ENCODE results near the gene LMAN2.

The LMAN2 gene, protein sequence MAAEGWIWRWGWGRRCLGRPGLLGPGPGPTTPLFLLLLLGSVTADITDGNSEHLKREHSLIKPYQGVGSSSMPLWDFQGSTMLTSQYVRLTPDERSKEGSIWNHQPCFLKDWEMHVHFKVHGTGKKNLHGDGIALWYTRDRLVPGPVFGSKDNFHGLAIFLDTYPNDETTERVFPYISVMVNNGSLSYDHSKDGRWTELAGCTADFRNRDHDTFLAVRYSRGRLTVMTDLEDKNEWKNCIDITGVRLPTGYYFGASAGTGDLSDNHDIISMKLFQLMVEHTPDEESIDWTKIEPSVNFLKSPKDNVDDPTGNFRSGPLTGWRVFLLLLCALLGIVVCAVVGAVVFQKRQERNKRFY

DNA sequence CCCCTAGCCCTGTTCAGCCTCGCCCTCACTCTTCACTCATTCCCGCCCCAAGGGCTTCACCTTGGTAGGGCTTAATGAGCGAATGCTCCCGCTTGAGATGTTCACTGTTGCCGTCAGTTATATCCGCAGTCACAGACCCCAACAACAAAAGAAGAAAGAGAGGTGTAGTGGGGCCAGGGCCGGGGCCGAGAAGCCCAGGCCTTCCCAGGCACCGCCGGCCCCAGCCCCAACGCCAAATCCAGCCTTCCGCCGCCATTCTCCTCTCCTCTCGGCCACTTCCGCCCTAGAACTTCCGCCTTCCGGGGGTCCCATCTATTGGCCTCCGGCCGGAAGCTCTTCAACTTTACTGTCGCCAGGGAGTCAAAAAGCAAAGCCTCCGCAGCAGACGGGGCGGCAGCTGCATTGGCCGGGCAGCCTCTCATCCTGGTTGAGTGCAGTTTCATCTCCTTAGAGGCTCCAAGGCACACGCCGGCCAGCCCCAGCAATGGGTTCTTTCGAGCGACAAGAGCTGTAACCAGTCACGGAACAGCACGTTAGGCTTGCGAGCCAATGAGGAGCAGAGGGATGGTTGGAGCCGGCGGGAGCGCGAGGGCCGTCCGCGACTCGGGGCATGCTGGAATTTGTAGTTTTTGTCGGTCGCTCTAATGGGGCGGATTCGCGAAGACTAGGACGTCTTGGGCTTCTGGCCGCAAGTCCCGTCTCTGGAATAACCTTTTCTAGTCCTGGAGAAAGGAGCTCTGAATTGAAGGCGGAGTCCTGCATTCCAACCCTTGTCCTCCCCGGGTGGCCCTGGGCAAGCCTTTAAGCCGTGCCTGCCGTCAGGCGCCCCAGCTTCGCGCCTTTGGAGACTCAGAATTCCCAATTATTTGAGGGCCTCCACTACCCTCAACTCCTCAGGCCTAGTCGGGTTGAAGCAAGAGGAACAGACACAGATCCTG lies at the start of gene LMAN2:
Gene LMAN2, minus strand, starts transcription at position 277 of the 938 bp plus-strand sequence. Its CDS starts 21 bp downstream, at position 256.
- peak; percentile 94 for DNase-seq

DNA sequence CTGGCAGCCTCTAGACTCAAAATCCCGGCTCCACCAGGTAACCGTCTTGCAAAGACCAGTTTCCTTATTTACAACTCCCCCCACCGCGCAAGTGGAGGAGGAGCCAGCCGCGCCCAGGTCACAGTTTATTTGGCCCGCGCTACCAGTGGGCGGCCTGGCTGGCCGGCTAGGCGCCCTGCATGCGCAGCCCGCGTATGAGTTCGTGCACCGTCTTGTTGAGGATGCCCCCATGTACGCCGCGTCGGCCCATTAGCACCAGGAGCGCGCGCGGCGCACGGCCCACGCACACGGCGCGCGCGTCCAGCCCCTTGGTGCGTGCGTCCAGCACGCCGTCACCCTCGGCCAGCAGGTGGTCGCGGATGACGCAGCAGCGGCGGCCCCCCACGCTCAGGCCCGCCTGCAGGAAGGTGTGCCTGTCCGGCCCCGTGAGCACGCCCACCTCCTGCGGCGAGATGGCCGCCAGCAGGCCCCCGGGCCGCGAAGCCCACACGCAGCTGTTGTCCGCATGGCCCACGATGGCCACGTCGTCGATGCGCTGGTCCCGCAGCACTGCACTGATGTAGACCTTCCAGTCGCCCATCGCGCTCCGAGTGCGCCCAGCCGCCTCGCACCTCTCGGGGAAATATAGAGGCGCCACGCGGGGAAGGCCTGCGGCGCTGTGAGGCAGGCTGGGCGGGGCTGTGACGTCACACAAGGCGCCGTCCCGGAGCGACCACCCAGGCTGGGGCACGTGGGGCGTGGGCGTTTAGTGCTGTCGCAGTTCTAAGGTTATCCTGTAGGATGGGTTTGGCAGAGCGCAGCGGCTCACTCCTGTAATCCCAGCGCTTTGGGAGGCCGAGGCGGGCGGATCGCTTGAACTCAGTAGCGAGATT lies 48.8 kb upstream of the LMAN2 start, which contains the start of gene PFN3:
Gene PFN3, minus strand, starts transcription at position 665 of the 872 bp plus-strand sequence. Its CDS starts 85 bp downstream, at position 580.
- no peak for DNase-seq

GRCh38 chr5:177397875-177398390 lies 46.5 kb upstream of the LMAN2 start:
- DNase-seq, result no peak

DNA sequence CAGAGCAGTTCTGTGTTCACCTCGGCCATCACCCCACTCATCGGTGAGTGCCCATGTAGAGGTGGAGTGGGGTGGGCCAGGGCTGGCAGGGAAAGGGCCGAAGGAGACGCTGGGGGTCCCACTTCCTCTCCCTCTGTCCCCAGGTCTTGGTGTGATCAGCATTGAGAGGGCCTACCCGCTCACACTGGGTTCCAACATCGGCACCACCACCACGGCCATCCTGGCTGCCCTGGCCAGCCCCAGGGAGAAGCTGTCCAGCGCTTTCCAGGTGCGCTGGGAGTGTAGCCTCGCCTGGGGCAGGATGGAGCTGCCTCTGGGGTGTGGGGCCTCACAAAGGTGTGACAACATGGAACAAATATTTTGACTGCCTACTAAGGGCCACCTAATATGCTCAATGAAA lies 45.3 kb upstream of the LMAN2 start:
- no peak for DNase-seq

GRCh38 chr5:177396078-177396477 lies 44.6 kb upstream of the LMAN2 start:
- no peak for DNase-seq

GRCh38 chr5:177393990-177394389 lies 42.5 kb upstream of the LMAN2 start:
- no peak for DNase-seq

DNA sequence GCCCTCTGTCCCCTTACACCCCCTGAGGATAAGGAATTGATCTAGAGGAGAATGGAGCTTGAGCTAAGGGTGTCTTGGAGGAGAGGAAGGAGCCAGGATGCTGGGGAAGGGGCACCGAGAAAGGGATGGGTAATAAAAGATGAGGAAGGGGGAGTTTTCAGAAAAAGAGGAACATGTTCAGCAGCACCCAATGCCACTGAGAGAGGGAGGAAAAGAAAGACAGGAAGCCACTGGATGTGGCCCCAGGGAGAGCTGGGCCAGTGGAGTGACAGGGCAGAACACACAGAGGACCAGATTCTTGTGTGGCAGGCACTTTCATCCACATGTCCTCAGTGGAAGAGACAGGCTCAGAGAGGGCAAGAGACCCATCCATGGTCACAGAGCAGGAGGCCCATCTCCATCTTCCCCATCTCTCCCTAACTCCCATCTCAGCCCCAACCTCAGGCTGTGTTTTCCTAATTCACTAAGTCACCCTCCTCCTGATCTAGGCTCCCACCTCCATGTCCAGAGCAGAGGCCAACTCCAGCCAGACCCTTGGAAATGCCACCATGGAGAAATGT lies 41.8 kb upstream of the LMAN2 start:
- no peak for DNase-seq

DNA sequence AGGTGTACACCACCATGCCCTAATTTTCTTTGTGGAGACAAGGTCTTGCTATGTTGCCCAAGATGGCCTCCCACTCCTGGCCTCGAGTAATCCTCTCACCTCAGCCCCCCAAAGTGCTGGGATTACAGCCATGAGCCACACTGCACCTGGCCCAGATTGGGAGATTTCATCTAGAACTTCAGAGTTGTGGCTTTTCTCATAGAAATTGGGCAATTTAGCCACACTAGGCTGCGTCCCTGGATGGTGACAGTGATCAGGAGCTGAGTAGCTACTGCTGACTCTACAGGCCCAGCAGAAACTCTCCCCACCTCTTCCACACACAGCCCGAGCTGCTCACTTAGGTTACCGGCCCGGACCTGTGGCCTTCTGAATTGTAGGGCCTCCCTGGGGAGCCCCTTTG lies 41.3 kb upstream of the LMAN2 start:
- no peak for DNase-seq

DNA sequence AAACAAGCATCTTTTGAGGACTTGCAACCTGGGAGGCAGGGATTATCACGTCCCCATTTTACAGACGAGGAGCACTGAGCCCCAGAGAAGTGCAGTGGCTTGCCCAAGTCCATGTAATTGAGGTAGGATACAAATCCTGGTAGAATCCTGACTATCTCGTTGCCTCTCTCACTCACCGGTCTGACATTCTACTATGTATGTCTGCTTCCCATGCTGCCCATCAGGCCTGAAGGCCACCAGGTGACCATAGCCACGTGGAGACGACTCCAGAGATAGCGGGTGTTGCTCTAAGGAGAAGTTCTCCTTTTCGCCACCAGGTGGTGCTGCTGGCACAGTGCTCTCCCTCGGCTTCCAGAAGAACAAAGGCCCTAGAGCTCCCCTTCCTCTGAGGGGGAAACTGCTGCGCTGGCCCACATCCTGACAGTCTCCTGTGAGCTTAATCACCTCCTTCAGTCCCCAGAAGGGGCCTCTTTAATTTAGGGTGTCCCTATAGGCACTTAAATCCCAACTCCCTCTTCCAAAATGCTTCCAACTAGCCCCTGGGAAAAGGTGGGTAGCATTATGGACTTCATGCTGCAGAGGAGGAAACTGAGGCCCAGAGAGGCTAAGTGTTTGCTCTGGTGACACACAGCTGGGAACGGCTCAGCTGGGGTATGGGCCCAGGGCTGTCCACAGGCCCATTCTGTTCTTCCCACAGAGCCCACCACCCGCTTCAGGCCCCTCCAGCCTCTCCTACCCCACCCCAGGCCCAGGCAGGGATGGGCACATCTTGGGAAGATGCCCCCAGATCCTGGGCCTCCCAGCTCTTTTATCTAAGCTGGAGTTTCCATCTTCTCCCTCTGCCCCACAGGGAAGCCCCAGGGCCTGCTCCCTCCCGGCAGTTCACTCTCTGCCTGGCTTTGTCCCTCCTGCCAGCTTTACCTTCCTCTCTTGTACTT lies 39.2 kb upstream of the LMAN2 start:
- peak; percentile 91 for DNase-seq

GRCh38 chr5:177389241-177390169 lies 38.0 kb upstream of the LMAN2 start:
- peak; percentile 75 for DNase-seq

- no peak for DNase-seq
Observed at GRCh38 chr5:177388521-177389052, 37.1 kb upstream of the LMAN2 start.

DNA sequence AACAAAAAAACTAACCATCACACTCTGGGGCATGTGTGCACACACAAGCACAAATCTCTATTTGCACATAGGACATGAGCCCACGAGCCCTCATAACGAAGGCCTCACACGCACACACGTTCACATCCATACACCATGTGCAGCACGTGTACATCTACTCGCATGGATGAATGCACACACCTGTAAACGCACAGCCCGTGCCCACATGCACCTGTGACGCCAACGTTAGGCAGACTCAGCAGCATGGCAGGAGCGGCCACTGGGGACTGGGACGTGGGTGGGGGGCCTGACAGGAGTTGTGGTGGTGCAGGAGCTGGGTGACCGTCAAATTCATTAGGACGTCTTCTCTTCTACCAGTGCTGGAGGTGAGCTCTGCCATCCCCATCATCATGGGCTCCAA lies 35.9 kb upstream of the LMAN2 start:
- DNase-seq, result no peak

- no peak for DNase-seq
Observed at GRCh38 chr5:177386542-177386941, 35.1 kb upstream of the LMAN2 start.

GRCh38 chr5:177385720-177386119 lies 34.3 kb upstream of the LMAN2 start:
- DNase-seq, result no peak

GRCh38 chr5:177384134-177384533 lies 32.7 kb upstream of the LMAN2 start, which contains the start of gene SLC34A1:
Gene SLC34A1 (plus strand): TSS chr5:177384434. CDS start chr5:177385742, 1,308 bp downstream.
- DNase-seq, result no peak

GRCh38 chr5:177383181-177383580 lies 31.7 kb upstream of the LMAN2 start:
- DNase-seq, result no peak

- DNase-seq, result no peak
Observed at GRCh38 chr5:177382423-177383029, 31.1 kb upstream of the LMAN2 start.

GRCh38 chr5:177380805-177381126 lies 29.3 kb upstream of the LMAN2 start:
- no peak for DNase-seq
